ENCODE results near the gene LMAN2. TPM values are rescaled to one million over a fixed set of nuclear protein-coding genes. Genes with fewer than 3 reads are reported as not detected.

Gene LMAN2
- total RNA-seq, 1 experiment from 2014 or later = 106 TPM

- Histone ChIP-seq H4K20me1 (ENCODE audit: control insufficient read depth, insufficient read depth, insufficient read length) (no peaks in the 10 kb centered on the region), H2BK120ac (ENCODE audit: low read depth, low read length, poor library complexity, severe bottlenecking) (no peak overlapping the region), H3K4me2 (ENCODE audit: insufficient read depth, insufficient read length, low read length) (peak overlapping the region; percentile 37), H3K79me1 (ENCODE audit: insufficient read depth, low read depth, low read length, poor library complexity, severe bottlenecking) (no peaks in the 10 kb centered on the region), H4K5ac (ENCODE audit: insufficient read length, low read depth, low read length) (no peak overlapping the region), H4K8ac (replicated peaks; ENCODE audit: insufficient read length, low read depth, low read length) (no peak overlapping the region), H2BK5ac (ENCODE audit: insufficient read length, low read length) (no peak overlapping the region), H3K23ac (ENCODE audit: insufficient read length, low read depth, low read length) (no peak overlapping the region), H3K56ac (ENCODE audit: insufficient read length, low read depth, low read length) (no peak overlapping the region), H3K23me2 (ENCODE audit: insufficient read length, low read depth, low read length, poor library complexity, severe bottlenecking) (peaks cover 4% of the 10 kb centered on the region), H2AK5ac (ENCODE audit: insufficient read length, low read length) (no peak overlapping the region), H2BK12ac (ENCODE audit: insufficient read length, low read depth, low read length) (no peak overlapping the region), H2BK20ac (ENCODE audit: low read depth, low read length, poor library complexity, severe bottlenecking) (no peak overlapping the region), H2BK15ac (ENCODE audit: low read depth, low read length) (no peak overlapping the region), H3T11ph (ENCODE audit: low read length) (no peak overlapping the region), H3K4me1 (ENCODE audit: insufficient read depth, low read length) (peaks cover 9% of the 10 kb centered on the region; the same call in 1 of the 2 replicates), H3K27me3 (ENCODE audit: insufficient read depth, low read length) (no peaks in the 10 kb centered on the region), H4K91ac (ENCODE audit: insufficient read length, low read depth, low read length) (no peak overlapping the region), H3K79me2 (ENCODE audit: insufficient read depth, low read length) (no peaks in the 10 kb centered on the region), H3K27ac (ENCODE audit: insufficient read length, low read depth, low read length) (no peak overlapping the region), H3K9me3 (ENCODE audit: control insufficient read depth, low read depth, low read length) (no peaks in the 10 kb centered on the region), H3K18ac (ENCODE audit: insufficient read length, low read depth, low read length) (no peak overlapping the region), H2AFZ (ENCODE audit: low read length) (no peak overlapping the region), H3K14ac (ENCODE audit: insufficient read depth, low read length) (no peak overlapping the region), H3K9ac (ENCODE audit: extremely low read depth, insufficient read length, low read length) (no peak overlapping the region), H3K4ac (ENCODE audit: low read depth, low read length) (no peak overlapping the region)
- no CpG with 5 or more reads among the region's 8 CpGs for WGBS (ENCODE audit: extremely low coverage, insufficient read length, low lambda C conversion rate)
- no peak for DNase-seq
- Mint-ChIP-seq H3K4me3 (peak overlapping the region; percentile 71 to 81), H3K9me3 (no peaks in the 10 kb centered on the region), H3K4me1 (peaks cover 23 to 37% of the 10 kb centered on the region in 2 experiments), H3K27me3 (ENCODE audit: low read depth) (peaks cover 33% of the 10 kb centered on the region), H3K36me3 (ENCODE audit: insufficient read depth in 1 of 3, low read depth in 3 of 3) (no peaks in the 10 kb centered on the region), H3K27ac (no peak overlapping the region; a peak in 1 of 7 replicates)
- TF ChIP-seq CTCF (conservative IDR thresholded peaks at IDR 0.05) = no peak
Observed at GRCh38 chr5:177362292-177362609, 10.8 kb upstream of the LMAN2 start.
